GM21515 (cell line): Measurements from ENCODE around the gene CSHL1.
"Not testable (repeated sequence)": the region's sequence is repeated elsewhere in the genome, so short reads cannot be mapped to it uniquely, and the experiment has no call there.

ENCODE experiments used
- ATAC-seq: cut with Tn5 transposase; IDR thresholded peaks from one replicate; pipeline ENCODE4 v1.9.1; 2021; ENCODE audit not compliant: unreplicated experiment

The CSHL1 gene

DNA sequence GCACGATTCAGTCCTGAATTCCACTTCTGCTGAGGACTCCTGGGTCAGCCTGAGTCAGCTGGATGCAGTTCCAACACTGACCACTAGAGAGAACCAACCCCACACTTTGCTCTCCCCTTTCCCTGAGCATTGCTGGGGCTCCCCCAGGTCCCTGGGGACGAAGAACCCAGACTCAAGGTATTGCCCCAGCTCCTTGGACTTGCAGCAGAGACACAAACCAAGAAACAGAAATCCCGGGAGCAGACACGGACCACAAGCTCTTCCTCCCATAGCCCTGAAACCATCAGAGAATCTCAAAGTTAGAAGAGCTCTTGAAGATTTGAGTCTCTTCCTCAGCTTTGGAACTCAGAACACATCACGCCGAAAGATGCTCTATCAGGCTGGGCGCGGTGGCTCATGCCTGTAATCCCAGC, 8.3 kb upstream of the CSHL1 start:
- ATAC-seq = peak; percentile 67

DNA sequence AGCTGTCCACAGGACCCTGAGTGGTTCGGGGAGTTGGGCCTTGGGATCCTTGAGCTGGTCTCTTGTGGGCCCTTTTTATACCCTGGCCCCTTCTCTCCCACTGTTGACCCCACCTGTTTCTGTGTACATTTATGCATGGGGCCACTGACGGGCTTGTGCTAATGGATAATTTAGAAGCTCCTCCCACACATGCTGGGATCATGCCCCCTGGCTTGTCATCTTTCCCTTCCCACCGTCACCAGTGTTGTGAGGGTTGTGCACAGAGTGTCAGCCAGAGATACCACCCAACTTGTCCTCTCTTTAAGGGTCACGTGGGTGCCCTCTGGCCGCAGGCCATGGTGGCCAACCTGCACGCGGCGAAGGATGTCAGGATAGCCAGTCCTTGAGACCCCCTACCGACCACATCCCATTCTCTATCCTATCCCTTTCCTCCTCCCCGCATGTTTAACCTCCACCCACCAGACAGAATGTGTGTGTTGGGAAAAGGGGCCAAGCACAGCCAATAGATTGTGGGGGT, 7.8 kb upstream of the CSHL1 start, which contains the start of gene GH1:
Gene GH1 (minus strand): TSS at position 51 of the 517 bp plus-strand sequence. CDS start 63 bp downstream, outside the sequence.
- not testable (repeated sequence) for ATAC-seq

DNA sequence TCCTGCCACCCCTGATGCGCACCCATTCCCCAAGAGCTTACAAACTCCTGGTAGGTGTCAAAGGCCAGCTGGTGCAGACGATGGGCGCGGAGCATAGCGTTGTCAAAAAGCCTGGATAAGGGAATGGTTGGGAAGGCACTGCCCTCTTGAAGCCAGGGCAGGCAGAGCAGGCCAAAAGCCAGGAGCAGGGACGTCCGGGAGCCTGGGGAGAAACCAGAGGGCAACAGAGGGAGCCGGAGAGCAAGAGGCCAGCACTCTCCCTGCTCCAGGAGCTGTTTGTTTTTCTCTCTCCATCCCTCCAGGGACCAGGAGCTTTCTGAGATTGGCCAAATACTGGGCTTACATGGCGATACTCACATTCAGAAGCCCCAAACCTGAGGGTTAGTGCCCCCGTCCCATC, 7.2 kb upstream of the CSHL1 start:
- no peak for ATAC-seq

DNA sequence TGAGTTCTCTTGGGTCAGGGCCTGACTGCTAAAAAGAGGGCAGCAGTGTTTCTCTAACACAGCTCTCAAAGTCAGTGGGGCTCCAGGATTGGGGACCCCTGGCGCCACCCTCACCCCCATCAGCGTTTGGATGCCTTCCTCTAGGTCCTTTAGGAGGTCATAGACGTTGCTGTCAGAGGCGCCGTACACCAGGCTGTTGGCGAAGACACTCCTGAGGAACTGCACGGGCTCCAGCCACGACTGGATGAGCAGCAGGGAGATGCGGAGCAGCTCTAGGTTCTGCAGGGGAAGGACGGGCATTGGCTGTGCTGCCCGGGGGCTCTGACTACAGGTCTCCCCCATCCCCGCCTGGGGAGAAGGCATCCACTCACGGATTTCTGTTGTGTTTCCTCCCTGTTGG, 6.6 kb upstream of the CSHL1 start:
- no peak for ATAC-seq

DNA sequence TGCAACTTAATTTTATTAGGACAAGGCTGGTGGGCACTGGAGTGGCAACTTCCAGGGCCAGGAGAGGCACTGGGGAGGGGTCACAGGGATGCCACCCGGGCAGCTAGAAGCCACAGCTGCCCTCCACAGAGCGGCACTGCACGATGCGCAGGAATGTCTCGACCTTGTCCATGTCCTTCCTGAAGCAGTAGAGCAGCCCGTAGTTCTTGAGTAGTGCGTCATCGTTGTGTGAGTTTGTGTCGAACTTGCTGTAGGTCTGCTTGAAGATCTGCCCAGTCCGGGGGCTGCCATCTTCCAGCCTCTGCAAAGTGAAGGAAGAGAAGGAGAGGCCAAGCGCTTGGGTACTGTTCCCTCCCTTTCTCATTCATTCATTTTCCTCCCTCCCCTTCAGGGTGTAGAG, 6.1 kb upstream of the CSHL1 start:
- ATAC-seq = not testable (repeated sequence)

DNA sequence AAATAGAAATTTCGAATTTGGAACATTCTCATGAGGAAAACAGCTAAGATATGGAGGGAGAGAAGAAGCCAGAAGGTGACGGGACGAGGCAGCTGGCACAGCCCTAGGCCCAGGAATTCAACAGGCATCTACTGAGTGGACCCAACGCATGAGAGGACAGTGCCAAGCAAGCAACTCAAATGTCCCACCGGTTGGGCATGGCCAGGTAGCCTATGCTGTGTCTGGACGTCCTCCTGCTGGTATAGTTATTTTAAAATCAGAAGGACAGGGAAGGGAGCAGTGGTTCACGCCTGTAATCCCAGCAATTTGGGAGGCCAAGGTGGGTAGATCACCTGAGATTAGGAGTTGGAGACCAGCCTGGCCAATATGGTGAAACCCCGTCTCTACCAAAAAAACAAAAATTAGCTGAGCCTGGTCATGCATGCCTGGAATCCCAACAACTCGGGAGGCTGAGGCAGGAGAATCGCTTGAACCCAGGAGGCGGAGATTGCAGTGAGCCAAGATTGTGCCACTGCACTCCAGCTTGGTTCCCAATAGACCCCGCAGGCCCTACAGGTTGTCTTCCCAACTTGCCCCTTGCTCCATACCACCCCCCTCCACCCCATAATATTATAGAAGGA, 5.6 kb upstream of the CSHL1 start:
- ATAC-seq = no peak

DNA sequence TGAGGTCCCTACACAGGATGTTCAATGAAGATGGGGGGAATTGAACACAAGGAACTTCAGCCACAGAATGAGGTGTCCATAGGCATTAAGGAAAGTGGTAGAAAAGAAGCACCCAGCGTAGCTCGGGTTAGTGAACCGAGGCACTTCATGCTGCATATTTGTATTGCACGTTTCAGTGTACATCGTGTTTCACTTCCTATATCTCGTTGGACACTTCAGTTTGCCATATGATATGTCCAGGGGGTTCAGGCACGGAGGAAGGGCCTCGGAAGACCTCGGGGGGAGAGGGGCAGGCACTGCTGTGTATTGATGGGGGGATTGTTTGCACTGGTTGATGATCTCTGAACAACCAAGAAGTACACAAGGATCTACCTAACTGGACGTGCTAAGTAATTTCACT, 4.7 kb upstream of the CSHL1 start:
- ATAC-seq = not testable (repeated sequence)

DNA sequence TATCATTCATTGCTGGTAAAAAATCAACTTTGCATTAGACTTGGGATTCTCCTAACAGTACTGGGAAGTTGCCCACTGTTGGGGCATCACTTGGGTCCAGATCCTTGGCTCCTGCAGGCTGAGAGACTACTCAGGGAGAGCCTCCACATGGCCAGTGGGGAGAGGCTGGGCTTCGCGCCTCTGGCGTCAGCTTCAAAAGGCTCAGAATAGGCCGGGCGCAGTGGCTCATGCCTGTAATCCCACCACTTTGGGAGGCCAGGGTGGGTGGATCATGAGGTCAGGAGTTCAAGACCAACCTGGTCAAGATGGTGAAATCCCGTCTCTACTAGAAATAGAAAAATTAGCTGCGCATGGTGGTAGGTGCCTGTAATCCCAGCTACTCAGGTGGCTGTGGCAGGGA, 3.4 kb upstream of the CSHL1 start:
- no peak for ATAC-seq

DNA sequence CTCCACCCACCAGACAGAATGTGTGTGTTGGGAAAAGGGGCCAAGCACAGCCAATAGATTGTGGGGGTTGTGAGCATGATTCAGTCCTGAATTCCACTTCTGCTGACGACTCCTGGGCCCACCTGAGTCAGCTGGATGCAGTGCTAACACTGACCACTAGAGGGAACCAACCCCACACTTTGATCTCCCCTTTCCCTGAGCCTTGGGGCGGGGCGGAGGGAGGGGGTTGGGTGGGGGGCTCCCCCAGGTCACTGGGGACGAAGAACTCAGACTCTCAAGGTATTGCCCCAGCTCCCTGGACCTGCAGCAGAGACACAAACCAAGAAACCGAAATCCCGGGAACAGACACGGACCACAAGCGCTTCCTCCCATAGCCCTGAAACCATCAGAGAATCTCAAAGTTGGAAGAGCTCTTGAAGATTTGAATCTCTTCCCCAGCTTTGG, 621 bp upstream of the CSHL1 start:
- no peak for ATAC-seq

DNA sequence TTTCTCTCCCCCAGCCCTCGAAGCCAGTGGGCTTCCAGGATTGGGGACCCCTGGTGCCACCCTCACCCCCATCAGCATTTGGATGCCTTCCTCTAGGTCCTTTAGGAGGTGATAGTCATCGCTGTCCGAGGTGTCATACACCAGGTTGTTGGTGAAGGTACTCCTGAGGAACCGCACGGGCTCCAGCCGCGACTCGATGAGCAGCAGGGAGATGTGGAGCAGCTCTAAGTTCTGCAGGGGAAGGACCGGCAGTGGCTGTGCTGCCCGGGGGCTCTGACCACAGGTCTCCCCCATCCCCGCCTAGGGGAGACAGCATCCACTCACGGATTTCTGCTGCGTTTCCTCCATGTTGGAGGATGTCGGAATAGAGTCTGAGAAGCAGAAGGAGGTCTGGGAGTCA, 962 bp downstream of the CSHL1 start:
- ATAC-seq = no peak

DNA sequence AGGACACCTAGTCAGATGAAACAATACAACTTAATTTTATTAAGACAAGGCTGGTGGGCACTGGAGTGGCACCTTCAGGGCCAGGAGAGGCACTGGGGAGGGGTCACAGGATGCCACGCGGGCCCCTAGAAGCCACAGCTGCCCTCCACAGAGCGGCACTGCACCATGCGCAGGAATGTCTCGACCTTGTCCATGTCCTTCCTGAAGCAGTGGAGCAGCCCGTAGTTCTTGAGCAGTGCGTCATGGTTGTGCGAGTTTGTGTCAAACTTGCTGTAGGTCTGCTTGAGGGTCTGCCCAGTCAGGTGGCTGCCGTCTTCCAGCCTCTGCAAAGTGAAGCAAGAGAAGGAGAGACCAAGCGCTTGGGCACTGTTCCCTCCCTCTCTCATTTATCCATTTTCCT, 1.5 kb downstream of the CSHL1 start:
- not testable (repeated sequence) for ATAC-seq

DNA sequence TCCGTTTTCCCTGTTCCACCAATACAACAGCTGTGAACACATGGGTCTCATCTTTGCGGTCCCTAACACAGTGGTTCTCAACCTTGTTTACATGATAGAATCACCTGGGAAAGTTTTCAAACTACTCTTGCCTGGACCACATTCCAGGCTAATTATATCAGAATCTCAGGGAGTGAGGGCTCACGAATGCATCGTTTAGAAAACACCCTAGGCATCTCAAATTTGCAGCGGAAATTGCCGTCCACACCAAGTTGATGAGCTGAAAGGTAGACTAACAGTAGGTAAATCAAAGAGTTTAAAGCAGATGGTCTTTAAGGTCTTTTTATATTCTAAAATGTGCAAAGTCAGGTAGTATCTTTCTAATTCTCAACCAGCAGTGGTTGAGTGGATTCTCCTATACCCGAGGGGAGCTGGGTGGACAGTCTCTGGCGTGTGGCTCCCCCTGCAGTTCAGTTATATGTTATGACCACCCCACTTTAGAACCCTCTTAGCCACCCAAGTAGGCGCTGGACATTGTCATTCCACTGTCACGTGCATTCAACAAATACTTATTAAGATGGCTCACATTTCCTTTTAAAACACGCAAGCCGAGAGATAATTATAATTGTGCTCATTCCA, 3.8 kb downstream of the CSHL1 start:
- not testable (repeated sequence) for ATAC-seq

DNA sequence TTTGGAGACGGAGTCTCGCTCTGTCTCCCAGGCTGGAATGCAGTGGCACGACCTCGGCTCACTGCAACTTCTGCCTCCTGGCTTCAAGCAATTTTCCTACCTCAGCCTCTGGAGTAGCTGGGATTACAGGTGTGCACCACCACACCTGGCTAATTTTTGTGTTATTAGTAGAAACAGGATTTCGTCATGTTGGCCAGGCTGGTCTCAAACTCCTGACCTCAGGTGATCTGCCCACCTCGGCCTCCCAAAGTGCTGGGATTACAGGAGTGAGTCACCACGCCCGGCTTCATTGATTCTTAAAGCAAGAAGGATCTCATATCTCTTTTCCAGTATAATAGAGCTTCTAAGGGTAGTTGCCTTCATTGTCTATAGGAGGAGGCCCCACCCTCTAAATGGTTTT, 6.3 kb downstream of the CSHL1 start:
- ATAC-seq = not testable (repeated sequence)

DNA sequence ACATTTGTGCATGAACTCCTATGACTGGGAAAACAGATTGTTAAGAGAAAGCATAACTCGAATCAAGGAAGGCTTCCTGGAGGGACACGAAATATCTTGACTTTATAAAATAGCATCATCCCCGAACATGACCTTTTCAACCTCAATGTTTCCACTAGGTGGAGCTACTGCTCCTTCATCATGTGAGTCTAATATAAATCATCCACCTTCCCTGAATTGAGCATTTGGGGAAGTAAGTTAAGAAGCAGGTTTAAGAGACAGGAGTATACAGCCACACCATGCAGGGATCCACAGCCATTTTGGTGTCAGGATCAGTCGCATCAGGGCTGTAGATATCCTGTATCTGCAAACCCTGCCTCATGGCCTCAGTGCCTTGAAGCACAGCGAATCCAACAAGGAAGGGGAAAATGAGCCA, 7.3 kb downstream of the CSHL1 start:
- ATAC-seq = not testable (repeated sequence)

DNA sequence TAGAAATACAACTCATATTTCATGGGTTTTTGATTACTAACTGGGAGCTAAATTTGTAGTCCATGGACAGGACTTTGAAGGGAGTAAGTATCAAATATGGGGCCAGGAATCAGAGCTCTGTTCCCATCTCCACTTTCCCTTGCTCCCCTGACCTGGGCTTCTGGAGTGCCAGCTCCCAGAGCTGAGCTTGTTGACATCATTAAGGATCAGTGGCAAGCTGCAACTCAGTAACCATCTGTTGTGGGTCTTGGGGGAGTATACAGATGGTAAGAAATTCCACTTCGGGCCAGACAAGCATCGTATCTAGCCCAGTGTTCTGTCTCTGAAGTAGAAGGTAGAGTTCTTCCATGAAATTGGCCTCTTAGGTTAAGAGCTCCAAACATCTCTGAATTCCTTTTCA, 9.1 kb downstream of the CSHL1 start:
- ATAC-seq = not testable (repeated sequence)

DNA sequence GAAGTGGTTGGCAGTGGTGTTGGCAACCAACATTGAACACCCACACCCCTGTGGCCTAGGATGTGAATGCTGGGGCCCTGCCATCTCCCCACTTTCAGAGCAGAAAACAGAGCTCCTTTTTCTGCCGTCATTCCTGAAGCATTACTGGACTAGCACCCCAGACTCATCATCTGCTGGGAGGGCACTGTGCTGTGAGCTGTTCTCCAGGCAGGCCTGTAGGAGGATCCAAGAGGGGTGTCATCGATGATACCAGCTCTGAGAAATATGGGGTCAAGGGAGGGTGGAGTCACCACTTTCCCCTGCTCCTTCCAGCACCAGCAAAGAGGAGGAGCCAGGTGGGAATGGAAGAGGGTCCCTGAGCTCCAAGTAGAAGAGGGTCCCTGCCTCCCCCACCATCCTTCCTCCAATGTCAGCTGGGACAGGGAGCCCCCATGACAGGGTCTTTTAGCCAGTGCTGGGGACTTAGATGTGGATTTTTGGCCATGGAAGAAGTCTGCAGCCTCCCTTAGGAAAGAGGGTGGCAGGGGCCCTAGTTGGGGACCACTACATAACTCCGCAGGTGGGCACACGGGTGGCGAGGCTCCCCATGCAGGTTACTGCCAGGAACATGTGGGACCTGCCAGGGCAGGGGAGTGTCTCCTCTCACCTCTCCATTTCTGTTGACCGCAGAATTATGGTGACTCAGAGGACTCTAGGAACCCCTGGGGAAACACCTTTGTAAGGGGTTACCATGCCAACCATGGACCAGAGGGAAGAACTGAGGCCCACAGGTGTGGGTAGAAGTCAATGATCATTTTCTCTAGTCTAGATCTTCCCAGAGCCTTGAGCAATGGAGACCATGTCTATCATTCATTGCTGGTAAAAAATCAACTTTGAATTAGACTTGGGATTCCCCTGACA, 11.9 kb downstream of the CSHL1 start:
- not testable (repeated sequence) for ATAC-seq

DNA sequence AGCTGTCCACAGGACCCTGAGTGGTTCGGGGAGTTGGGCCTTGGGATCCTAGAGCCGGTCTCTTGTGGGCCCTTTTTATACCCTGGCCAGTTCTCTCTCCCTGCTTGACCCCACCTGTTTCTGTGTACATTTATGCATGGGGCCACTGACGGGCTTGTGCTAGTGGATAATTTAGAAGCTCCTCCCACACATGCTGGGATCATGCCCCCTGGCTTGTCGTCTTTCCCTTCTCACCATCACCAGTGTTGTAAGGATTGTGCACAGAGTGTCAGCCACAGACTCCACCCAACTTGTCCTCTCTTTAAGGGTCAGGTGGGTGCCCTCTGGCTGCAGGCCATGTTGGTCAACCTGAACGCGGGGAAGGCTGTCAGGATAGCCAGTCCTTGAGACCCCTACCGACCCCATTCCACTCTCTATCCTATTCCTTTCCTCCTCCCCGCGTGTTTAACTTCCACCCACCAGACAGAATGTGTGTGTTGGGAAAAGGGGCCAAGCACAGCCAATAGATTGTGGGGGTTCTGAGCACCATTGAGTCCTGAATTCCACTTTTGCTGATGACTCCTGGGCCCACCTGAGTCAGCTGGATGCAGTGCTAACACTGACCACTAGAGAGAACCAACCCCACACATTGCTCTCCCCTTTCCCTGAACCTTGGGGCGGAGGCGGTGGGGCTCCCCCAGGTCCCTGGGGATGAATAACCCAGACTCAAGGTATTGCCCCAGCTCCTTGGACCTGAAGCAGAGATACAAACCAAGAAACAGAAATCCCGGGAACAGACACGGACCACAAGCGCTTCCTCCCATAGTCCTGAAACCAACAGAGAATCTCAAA, 14.3 kb downstream of the CSHL1 start, which contains the start of gene CSH1:
Gene CSH1 (minus strand): TSS at position 51 of the 831 bp plus-strand sequence. CDS start 63 bp downstream, outside the sequence.
- not testable (repeated sequence) for ATAC-seq

DNA sequence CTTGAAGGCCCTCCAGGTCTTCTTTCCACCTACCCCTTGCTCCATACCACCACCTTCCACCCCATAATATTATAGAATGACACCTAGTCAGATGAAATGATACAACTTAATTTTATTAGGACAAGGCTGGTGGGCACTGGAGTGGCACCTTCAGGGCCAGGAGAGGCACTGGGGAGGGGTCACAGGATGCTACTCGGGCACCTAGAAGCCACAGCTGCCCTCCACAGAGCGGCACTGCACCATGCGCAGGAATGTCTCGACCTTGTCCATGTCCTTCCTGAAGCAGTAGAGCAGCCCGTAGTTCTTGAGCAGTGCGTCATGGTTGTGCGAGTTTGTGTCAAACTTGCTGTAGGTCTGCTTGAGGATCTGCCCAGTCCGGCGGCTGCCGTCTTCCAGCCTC, 16.2 kb downstream of the CSHL1 start:
- ATAC-seq = not testable (repeated sequence)

DNA sequence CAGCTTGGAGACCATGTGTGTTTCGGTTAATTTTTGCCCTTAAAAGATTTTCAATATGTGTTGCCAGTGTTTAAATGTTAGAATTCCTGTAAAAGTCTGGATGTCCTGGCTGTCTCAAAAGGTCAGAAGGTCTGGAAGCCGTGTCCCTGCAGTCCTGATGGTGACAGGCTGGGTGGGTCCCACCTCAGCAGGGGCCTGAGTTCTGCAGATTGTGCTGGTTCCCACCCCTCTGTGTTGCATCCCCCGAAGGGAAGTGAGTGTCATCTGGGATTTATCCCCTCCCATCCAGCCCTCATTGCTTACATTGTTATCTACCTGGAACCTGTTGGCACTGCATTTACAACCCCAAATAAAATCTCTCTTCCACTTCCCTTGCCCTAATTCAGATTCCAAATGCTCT, 17.0 kb downstream of the CSHL1 start:
- not testable (repeated sequence) for ATAC-seq

DNA sequence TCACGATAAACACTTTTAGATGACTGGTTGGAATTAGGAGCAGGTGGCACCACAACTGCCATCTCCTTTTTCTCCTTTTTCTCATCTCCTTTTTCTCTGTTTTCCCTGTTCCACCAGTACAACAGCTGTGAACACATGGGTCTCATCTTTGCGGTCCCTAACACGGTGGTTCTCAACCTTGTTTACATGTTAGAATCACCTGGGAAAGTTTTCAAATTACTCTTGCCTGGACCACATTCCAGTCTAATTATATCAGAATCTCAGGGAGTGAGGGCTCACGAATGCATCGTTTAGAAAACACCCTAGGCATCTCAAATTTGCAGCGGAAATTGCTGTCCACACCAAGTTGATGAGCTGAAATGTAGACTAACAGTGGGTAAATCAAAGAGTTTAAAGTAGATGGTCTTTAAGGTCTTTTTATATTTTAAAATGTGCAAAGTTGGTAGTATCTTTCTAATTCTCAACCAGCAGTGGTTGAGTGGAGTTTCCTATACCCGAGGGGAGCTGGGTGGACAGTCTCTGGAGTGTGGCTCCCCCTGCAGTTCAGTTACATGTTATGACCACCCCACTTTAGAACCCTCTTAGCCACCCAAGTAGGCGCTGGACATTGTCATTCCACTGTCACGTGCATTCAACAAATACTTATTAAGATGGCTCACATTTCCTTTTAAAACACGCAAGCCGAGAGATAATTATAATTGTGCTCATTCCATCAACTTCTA, 18.6 kb downstream of the CSHL1 start:
- not testable (repeated sequence) for ATAC-seq
